Nephron (organoid): ENCODE measurements around the gene ARL6IP4.

Experiments used
- H3K27ac Mint-ChIP-seq, 3 experiments: 2 replicates each; pipeline ENCODE4 v1.8.0; 2020; ENCODE audit warnings: mixed read lengths in 3 of 3, mild to moderate bottlenecking in 2 of 3, moderate library complexity in 1 of 3
- H3K27me3 Mint-ChIP-seq: 2 replicates; pipeline ENCODE4 v1.8.0; 2021; ENCODE audit warnings: low read depth, mild to moderate bottlenecking, moderate library complexity, mixed read lengths
- H3K36me3 Mint-ChIP-seq: 2 replicates; pipeline ENCODE4 v1.8.0; 2020; ENCODE audit warnings: low read depth, mixed read lengths
- H3K4me1 Mint-ChIP-seq: 2 replicates; pipeline ENCODE4 v1.8.0; 2020; ENCODE audit warnings: mixed read lengths
- H3K4me3 Mint-ChIP-seq, 3 experiments: 2 replicates each; pipeline ENCODE4 v1.8.0; 2020; ENCODE audit warnings: mild to moderate bottlenecking in 3 of 3, mixed read lengths in 3 of 3, moderate library complexity in 2 of 3
- H3K9me3 Mint-ChIP-seq: 2 replicates; pipeline ENCODE4 v1.8.0; 2020; ENCODE audit warnings: mixed read lengths
- CTCF ChIP-seq, 3 experiments: fragments of 200-600 bp; sonication (generic); IDR thresholded peaks; one replicate each; pipeline ENCODE4 v1.5.0; 2021; ENCODE audit warnings: antibody characterized with exemption in 3 of 3; ENCODE audit not compliant: unreplicated experiment in 3 of 3

The ARL6IP4 gene

DNA sequence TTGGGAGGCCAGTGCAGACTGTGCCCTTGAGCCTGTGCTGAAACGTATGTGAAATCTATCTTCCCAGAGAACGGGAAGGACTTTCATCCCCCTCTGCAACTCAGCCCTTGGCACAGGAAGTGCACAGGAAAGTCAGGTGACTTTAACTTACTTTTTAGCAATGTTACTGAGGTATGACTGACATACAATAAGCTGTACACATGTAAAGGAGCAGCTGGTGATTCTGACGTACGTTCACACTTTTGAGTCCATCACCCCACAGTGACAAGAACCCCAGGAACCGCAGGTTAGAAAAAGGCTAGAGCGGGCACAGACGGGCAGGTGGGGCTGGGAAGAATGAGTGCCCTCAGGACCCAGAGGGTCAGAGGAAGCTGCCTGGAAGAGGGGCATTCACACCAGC is 48.0 kb downstream of the ARL6IP4 start:
- Mint-ChIP-seq H3K36me3 (no peaks in the 10 kb centered on the region), H3K27ac (peak overlapping the region in 1 of 3 experiments; percentile 17), H3K4me3 (no peak overlapping the region), H3K4me1 (no peaks in the 10 kb centered on the region), H3K27me3 (no peaks in the 10 kb centered on the region), H3K9me3 (no peaks in the 10 kb centered on the region)
- no peak for TF ChIP-seq CTCF (IDR thresholded peaks at IDR 0.05; ENCODE audit: unreplicated experiment in 3 of 3)

- no peaks in the 10 kb centered on the region for H3K9me3 Mint-ChIP-seq
- no peak overlapping the region for H3K27ac Mint-ChIP-seq
- H3K4me3 Mint-ChIP-seq, result no peak overlapping the region
- H3K27me3 Mint-ChIP-seq, result no peaks in the 10 kb centered on the region
- H3K4me1 Mint-ChIP-seq, result no peaks in the 10 kb centered on the region
- TF ChIP-seq CTCF (IDR thresholded peaks at IDR 0.05; ENCODE audit: unreplicated experiment in 3 of 3), result no peak
- no peaks in the 10 kb centered on the region for H3K36me3 Mint-ChIP-seq
Observed at GRCh38 chr12:123029550-123029949, 49.1 kb downstream of the ARL6IP4 start.

GRCh38 chr12:123030686-123031085 is 50.2 kb downstream of the ARL6IP4 start:
- no peaks in the 10 kb centered on the region for H3K9me3 Mint-ChIP-seq
- peaks cover under 1% of the 10 kb centered on the region for H3K27me3 Mint-ChIP-seq
- TF ChIP-seq CTCF (IDR thresholded peaks at IDR 0.05; ENCODE audit: unreplicated experiment in 3 of 3), result no peak
- no peak overlapping the region for H3K4me3 Mint-ChIP-seq
- no peaks in the 10 kb centered on the region for H3K4me1 Mint-ChIP-seq
- H3K36me3 Mint-ChIP-seq, result no peaks in the 10 kb centered on the region
- no peak overlapping the region for H3K27ac Mint-ChIP-seq

DNA sequence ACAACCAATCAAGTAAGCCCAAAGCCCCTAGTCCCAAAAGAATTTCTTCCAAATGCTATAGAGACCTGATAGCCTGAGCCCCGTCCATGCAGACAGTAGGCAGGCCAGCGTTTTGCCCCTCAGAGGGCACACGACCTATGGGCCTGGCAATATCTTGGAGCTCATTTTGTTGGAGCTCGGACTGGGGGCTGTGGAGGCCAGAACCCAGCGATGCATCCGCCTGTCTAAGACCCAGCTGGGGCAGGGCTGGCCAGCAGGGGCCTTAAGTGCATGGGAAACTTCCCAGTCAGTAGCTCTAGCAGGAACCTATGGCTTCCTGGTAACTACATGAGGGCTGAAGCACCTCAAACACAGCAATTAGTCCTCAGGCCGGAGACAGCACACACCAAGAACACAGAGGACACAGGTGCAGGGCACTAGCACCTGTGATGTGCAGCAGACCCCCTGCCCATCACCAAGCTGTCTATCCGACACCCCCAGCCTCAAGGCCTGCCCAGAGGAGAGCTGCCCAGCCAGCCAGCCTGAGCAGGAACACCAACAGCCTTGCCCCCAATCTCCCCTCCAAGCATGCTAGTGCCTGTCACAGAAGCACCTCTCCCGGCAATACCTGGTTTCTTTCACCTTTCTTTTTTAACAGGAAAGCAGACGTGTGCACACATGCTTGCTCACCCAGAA is 50.8 kb downstream of the ARL6IP4 start:
- Mint-ChIP-seq H3K9me3 (no peaks in the 10 kb centered on the region), H3K27me3 (peaks cover 4% of the 10 kb centered on the region), H3K4me3 (no peak overlapping the region), H3K27ac (no peak overlapping the region), H3K36me3 (no peaks in the 10 kb centered on the region), H3K4me1 (no peaks in the 10 kb centered on the region)
- no peak for TF ChIP-seq CTCF (IDR thresholded peaks at IDR 0.05; ENCODE audit: unreplicated experiment in 3 of 3)
